Tibial artery (tissue), 4 donors: ENCODE measurements around the gene PRSS53.

Source experiments
- DNase-seq, 2 donors: peaks; one replicate each; pipeline ENCODE4 v3.0.0-alpha.2; 2019
- H3K27ac ChIP-seq, 2 donors: fragments of 200-600 bp; sonication (generic) in 1 of 2; 1 replicate in 1 of 2; 2 replicates in 1 of 2; pipeline ENCODE4 v1.5.1; 2018 to 2019; ENCODE audit warnings: mild to moderate bottlenecking in 1 of 2
- H3K27me3 ChIP-seq, 2 donors: fragments of 200-600 bp; sonication (generic) in 1 of 2; one replicate each; pipeline versions ENCODE4 v1.5.1 to v1.6.0; 2016 to 2019
- H3K36me3 ChIP-seq, 3 donors: fragments of 200-600 bp; sonication (generic) in 2 of 3; one replicate each; pipeline ENCODE4 v1.5.1; 2016 to 2019; ENCODE audit warnings: mild to moderate bottlenecking in 2 of 3
- H3K4me1 ChIP-seq, 4 donors: fragments of 200-600 bp; sonication (generic) in 2 of 4; 1 replicate in 3 of 4; 2 replicates in 1 of 4; pipeline ENCODE4 v1.5.1; 2016 to 2019
- H3K4me3 ChIP-seq, 2 donors: fragments of 200-600 bp; sonication (generic) in 1 of 2; 1 replicate in 1 of 2; 2 replicates in 1 of 2; pipeline ENCODE4 v1.5.1; 2018 to 2019; ENCODE audit warnings: mild to moderate bottlenecking in 2 of 2
- H3K9me3 ChIP-seq, 3 donors: fragments of 200-600 bp; sonication (generic) in 1 of 3; one replicate each; pipeline ENCODE4 v1.5.1; 2016 to 2019
- intact Hi-C: fragments of 100-400 bp; cut with DNase I; formaldehyde crosslinking; loops from one replicate; pipeline ENCODE4 v1.15.0; 2023; ENCODE audit warnings: low total_unique reads
- TF ChIP-seq, protein P1 (sequence below), 2 experiments: fragments of 200-600 bp in 1 of 2; fragments of 450-650 bp in 1 of 2; IDR thresholded peaks; one replicate each; pipeline ENCODE4 v1.5.1; 2017 to 2019; ENCODE audit warnings: antibody characterized with exemption in 2 of 2, mild to moderate bottlenecking in 1 of 2, moderate library complexity in 1 of 2

The PRSS53 gene

GRCh38 chr16:31134091-31134571, 45.4 kb upstream of the PRSS53 start:
- intact Hi-C loops, result no loop called here

DNA sequence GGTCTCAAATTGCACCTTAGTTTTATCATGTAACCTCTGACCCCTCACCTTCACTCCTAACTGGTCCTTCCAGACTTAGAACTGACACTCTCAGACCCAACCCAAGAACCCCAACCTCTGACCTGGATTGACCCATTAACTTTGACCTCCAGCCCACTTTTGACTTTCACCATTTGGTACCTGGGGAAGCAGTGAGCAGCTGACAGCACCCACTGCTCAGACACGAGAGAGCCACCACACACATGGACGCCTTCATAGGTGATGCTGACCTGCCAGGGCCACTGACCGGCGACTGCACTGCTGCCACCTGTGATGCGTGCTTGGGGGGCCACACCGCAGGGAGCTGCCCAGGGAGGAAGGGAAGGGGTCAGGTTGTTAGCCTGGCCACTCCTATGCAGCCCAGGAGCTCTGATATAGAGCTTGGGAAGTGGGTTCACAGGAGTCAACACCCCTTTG, 44.3 kb upstream of the PRSS53 start:
- Histone ChIP-seq H3K4me1 (peaks cover 0 to 34% (median 0%) of the 10 kb centered on the region in 4 donors), H3K36me3 (peaks cover 30 to 53% (median 31%) of the 10 kb centered on the region in 3 donors), H3K4me3 (no peak overlapping the region), H3K9me3 (no peaks in the 10 kb centered on the region), H3K27ac (no peak overlapping the region), H3K27me3 (peaks cover 0 to 14% of the 10 kb centered on the region in 2 donors)
- TF ChIP-seq, protein P1, sequence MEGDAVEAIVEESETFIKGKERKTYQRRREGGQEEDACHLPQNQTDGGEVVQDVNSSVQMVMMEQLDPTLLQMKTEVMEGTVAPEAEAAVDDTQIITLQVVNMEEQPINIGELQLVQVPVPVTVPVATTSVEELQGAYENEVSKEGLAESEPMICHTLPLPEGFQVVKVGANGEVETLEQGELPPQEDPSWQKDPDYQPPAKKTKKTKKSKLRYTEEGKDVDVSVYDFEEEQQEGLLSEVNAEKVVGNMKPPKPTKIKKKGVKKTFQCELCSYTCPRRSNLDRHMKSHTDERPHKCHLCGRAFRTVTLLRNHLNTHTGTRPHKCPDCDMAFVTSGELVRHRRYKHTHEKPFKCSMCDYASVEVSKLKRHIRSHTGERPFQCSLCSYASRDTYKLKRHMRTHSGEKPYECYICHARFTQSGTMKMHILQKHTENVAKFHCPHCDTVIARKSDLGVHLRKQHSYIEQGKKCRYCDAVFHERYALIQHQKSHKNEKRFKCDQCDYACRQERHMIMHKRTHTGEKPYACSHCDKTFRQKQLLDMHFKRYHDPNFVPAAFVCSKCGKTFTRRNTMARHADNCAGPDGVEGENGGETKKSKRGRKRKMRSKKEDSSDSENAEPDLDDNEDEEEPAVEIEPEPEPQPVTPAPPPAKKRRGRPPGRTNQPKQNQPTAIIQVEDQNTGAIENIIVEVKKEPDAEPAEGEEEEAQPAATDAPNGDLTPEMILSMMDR (IDR thresholded peaks at IDR 0.05), result no peak
- DNase-seq, result no peak
- intact Hi-C loops, result no loop called here

More at GRCh38 chr16:31134091-31134571, 45.4 kb upstream of the PRSS53 start:
- Histone ChIP-seq H3K4me1 (peaks cover 0 to 34% (median 5%) of the 10 kb centered on the region in 4 donors), H3K4me3 (no peak overlapping the region), H3K9me3 (no peaks in the 10 kb centered on the region), H3K36me3 (peaks cover 22 to 42% (median 23%) of the 10 kb centered on the region in 3 donors), H3K27ac (no peak overlapping the region), H3K27me3 (peaks cover 0 to 14% of the 10 kb centered on the region in 2 donors)
- DNase-seq, result no peak
- TF ChIP-seq, protein P1 (IDR thresholded peaks at IDR 0.05), result no peak

DNA sequence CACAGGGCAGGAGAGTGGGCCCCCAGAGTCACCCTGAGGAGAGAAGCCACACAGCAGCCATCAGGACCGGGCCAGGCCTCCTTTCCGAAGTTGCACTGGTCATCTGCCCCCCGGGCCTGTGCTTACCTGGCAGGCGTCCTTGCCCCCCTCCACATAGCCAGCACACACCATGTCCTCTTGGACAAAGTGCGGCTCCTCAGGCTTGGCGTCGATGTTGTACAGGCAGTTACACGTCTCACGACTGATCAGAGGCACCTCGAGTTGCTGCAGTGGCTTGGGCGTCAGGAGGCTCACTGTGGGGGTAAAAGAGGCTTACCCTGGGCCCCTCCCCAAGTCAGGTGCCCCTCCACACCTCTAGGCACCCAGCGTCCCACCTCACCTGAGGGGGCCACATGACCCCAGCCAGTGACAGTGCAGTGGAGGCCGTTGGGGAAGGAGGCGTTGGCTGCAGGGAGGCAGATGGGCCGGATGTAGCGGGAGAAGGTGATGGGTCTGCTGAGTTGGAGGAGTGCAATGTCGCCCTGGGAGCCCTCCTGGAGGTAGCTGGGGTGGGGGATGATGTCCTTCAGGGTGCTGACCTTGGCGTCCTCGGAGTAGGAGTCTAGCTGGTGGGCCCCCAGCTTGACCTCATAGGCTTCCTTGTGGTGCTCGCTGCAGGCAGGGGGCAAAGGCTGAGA, 43.7 kb upstream of the PRSS53 start:
- intact Hi-C loops, result no loop called here
- TF ChIP-seq, protein P1 (IDR thresholded peaks at IDR 0.05), result no peak
- Histone ChIP-seq H3K36me3 (peaks cover 36 to 59% (median 38%) of the 10 kb centered on the region in 3 donors), H3K27me3 (peaks cover 0 to 14% of the 10 kb centered on the region in 2 donors), H3K9me3 (no peaks in the 10 kb centered on the region), H3K4me3 (no peak overlapping the region), H3K27ac (no peak overlapping the region), H3K4me1 (peaks cover 0 to 38% (median 0%) of the 10 kb centered on the region in 4 donors)
- no peak for DNase-seq

GRCh38 chr16:31131841-31132271, 43.1 kb upstream of the PRSS53 start:
- DNase-seq, result no peak
- TF ChIP-seq, protein P1 (IDR thresholded peaks at IDR 0.05), result no peak
- H3K27ac ChIP-seq, result no peak overlapping the region
- intact Hi-C loops, result no loop called here
- H3K9me3 ChIP-seq, result no peaks in the 10 kb centered on the region
- peaks cover 42 to 65% (median 44%) of the 10 kb centered on the region in 3 donors for H3K36me3 ChIP-seq
- peaks cover 0 to 14% of the 10 kb centered on the region in 2 donors for H3K27me3 ChIP-seq
- H3K4me3 ChIP-seq, result no peak overlapping the region
- peaks cover 0 to 38% (median 0%) of the 10 kb centered on the region in 4 donors for H3K4me1 ChIP-seq

DNA sequence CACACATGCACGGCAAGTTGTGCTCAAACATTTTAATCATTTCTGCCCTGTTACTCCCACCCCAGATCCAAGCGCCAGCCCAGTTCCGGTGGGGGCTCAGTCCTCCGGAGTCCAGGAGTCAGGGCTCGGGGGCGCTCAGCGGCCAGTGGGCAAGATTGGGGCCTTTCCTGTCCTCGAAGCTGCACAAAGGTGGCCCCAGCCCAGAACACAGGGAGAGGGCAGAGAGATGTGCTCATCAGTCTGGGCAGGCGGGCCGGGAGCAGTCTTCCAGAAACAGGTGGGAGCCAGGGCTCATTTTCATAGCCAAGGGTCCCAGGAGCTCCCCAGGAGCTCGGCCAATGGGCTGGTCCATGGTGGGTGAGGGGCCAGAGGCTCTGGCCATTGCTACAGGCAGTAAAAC, 42.7 kb upstream of the PRSS53 start:
- Histone ChIP-seq H3K27ac (no peak overlapping the region), H3K36me3 (peaks cover 46 to 69% (median 47%) of the 10 kb centered on the region in 3 donors), H3K27me3 (peaks cover 0 to 14% of the 10 kb centered on the region in 2 donors), H3K4me3 (no peak overlapping the region), H3K4me1 (peaks cover 0 to 38% (median 0%) of the 10 kb centered on the region in 4 donors), H3K9me3 (no peaks in the 10 kb centered on the region)
- intact Hi-C loops, result no loop called here
- no peak for DNase-seq
- TF ChIP-seq, protein P1 (IDR thresholded peaks at IDR 0.05), result no peak
